Spinal cord (tissue), 10 donors: ENCODE results near the gene NPW. TPM values are rescaled to one million over a fixed set of nuclear protein-coding genes. Genes with fewer than 3 reads are reported as not detected.

ENCODE experiments used
- DNase-seq, 6 donors: peaks; one replicate each; pipeline versions ENCODE4 v3.0.0 to v3.0.0-alpha.2; 2013 to 2015; ENCODE audit warnings: low spot score in 6 of 6, low read depth in 4 of 6
- H3K27ac ChIP-seq: one replicate; pipeline ENCODE4 v1.5.1; 2013; ENCODE audit warnings: low read depth, low read length, control low read depth
- H3K27me3 ChIP-seq: one replicate; pipeline ENCODE4 v1.6.1; 2013; ENCODE audit warnings: low read length; ENCODE audit not compliant: control insufficient read depth, insufficient read depth
- H3K36me3 ChIP-seq: one replicate; pipeline ENCODE4 v1.6.1; 2013; ENCODE audit warnings: low read length; ENCODE audit not compliant: control insufficient read depth, insufficient read depth
- H3K4me1 ChIP-seq: one replicate; pipeline ENCODE4 v1.6.1; 2013; ENCODE audit warnings: low read length; ENCODE audit not compliant: control insufficient read depth, insufficient read depth
- H3K4me3 ChIP-seq: one replicate; pipeline ENCODE4 v1.5.1; 2013; ENCODE audit warnings: low read depth, low read length, control low read depth
- H3K9me3 ChIP-seq: one replicate; pipeline ENCODE4 v1.6.1; 2013; ENCODE audit warnings: low read length; ENCODE audit not compliant: control insufficient read depth, insufficient read depth
- whole genome bisulfite sequencing: methylation state at CpG from one replicate; pipeline ENCODE4 v1.1.5; 2013; ENCODE audit warnings: missing lambda C conversion rate; ENCODE audit not compliant: insufficient coverage; 5-methylcytosine and 5-hydroxymethylcytosine counted together
- long read RNA-seq, 4 donors: transcript quantifications; one replicate each; lab custom pipeline, GENCODE V29; 2026
- polyA plus RNA-seq, 2 donors: library from polyadenylated mRNA; unstranded; fragments of 120-200 nt; gene quantifications; one replicate each; pipeline ENCODE4 v1.2.1, GENCODE V29; 2013; ENCODE audit not compliant: insufficient read length in 2 of 2
- total RNA-seq, 2 donors: library from RNA; depleted of rRNA in 1 of 2; stranded (reverse); fragments of 120-200 nt in 1 of 2; fragments of >200 nt in 1 of 2; gene quantifications; one replicate each; pipeline versions ENCODE4 v1.2.3 to v1.2.4, GENCODE V29; 2013 to 2014
- donor health status: healthy.

Gene NPW
- total RNA-seq (1 to 10 TPM in 1 of 2 donors, under 1 TPM in 1; 0.20 to 2.3 TPM), polyA plus RNA-seq (1 to 10 TPM in 1 of 2 donors, under 1 TPM in 1; 0.49 to 4.9 TPM)
- long read RNA-seq, donor 1, transcript NPW-202 (2 exons, 991 nt) = major isoform, 9 of 9 reads
- long read RNA-seq, donor 1, partial matches to known transcripts = 0 of 9 reads
- long read RNA-seq, donor 1, other reads (novel, unspliced or antisense) = 0 of 9 reads
- long read RNA-seq, donor 2 = 0 reads
- long read RNA-seq, donor 3, partial matches to known transcripts = 0 of 1 reads
- long read RNA-seq, donor 3, other reads (novel, unspliced or antisense) = 0 of 1 reads
- long read RNA-seq, donor 4, transcript NPW-202 (2 exons, 991 nt) = major isoform, 8 of 8 reads
- long read RNA-seq, donor 4, partial matches to known transcripts = 0 of 8 reads
- long read RNA-seq, donor 4, other reads (novel, unspliced or antisense) = 0 of 8 reads

- Histone ChIP-seq H3K9me3 (no peaks in the 10 kb centered on the region), H3K36me3 (no peaks in the 10 kb centered on the region), H3K27me3 (peaks cover 32% of the 10 kb centered on the region), H3K4me1 (peaks cover 34% of the 10 kb centered on the region), H3K27ac (no peak within 1 kb of the TSS), H3K4me3 (no peak within 1 kb of the TSS)
- no peak for DNase-seq
- WGBS = 1% methylated on average over 33 of the region's 33 CpGs
Observed at GRCh38 chr16:2019518-2019920, at the start of gene NPW. TSS of gene NPW (plus strand) at chr16:2019785.

- Histone ChIP-seq H3K4me3 (peak within 1 kb of the TSS; percentile 96), H3K9me3 (no peaks in the 10 kb centered on the region), H3K27me3 (peaks cover 3% of the 10 kb centered on the region), H3K4me1 (peaks cover 29% of the 10 kb centered on the region), H3K36me3 (peaks cover 48% of the 10 kb centered on the region), H3K27ac (peak within 1 kb of the TSS; percentile 96)
- peak; percentile 88 to 98 (median 95) for DNase-seq
- WGBS = under 1% methylated on average over 77 of the region's 78 CpGs
Observed at GRCh38 chr16:1971796-1972489, 47.6 kb upstream of the NPW start, which contains the start of gene TBL3. TSS of gene TBL3 (plus strand) at chr16:1972053. CDS start at chr16:1972165, 112 bp downstream.

GRCh38 chr16:1972490-1972877 lies 47.1 kb upstream of the NPW start:
- Histone ChIP-seq H3K9me3 (no peaks in the 10 kb centered on the region), H3K27me3 (peaks cover 6% of the 10 kb centered on the region), H3K36me3 (peaks cover 48% of the 10 kb centered on the region), H3K4me3 (peak overlapping the region; percentile 96), H3K27ac (no peak overlapping the region), H3K4me1 (peaks cover 29% of the 10 kb centered on the region)
- DNase-seq = no peak
- 5% methylated on average over 22 of the region's 22 CpGs for WGBS

DNA sequence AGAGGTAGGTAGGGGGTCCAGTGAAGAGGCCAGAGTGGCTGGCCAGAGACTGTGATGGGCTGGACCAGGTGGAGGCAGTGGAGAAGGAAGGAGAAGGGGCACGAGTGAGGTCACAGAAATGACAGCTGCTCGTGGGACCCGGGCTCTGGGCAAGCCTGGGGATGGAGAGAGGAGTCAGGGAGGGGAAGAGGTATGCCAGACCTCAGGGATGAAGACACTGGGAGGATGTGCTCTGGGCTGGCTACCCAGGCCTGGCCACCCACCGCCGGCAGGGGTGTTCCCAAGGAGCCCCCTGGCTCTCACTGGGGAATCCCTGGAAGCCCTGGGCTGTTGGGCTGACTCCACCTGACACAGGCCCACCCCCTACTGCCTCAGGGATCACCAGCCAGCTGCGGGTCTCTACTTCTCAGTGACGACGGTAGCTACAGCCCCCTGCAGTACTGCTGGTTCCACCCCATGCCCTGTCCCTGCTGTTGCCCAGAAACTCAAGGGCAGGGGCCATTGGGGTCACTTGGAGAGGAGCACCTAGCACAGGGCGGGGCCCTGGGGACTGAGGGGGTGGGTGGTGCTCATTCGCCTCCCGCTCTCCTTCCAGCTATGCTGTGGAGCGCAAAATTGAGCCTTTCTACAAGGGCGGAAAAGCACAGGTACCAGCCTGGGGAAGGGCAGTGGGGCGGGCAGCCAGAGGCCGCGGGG lies 46.0 kb upstream of the NPW start:
- peaks cover 29% of the 10 kb centered on the region for H3K4me1 ChIP-seq
- peaks cover 15% of the 10 kb centered on the region for H3K27me3 ChIP-seq
- WGBS = 92% methylated on average over 16 of the region's 16 CpGs
- no peaks in the 10 kb centered on the region for H3K9me3 ChIP-seq
- H3K27ac ChIP-seq = no peak overlapping the region
- peaks cover 55% of the 10 kb centered on the region for H3K36me3 ChIP-seq
- no peak overlapping the region for H3K4me3 ChIP-seq
- DNase-seq = no peak

DNA sequence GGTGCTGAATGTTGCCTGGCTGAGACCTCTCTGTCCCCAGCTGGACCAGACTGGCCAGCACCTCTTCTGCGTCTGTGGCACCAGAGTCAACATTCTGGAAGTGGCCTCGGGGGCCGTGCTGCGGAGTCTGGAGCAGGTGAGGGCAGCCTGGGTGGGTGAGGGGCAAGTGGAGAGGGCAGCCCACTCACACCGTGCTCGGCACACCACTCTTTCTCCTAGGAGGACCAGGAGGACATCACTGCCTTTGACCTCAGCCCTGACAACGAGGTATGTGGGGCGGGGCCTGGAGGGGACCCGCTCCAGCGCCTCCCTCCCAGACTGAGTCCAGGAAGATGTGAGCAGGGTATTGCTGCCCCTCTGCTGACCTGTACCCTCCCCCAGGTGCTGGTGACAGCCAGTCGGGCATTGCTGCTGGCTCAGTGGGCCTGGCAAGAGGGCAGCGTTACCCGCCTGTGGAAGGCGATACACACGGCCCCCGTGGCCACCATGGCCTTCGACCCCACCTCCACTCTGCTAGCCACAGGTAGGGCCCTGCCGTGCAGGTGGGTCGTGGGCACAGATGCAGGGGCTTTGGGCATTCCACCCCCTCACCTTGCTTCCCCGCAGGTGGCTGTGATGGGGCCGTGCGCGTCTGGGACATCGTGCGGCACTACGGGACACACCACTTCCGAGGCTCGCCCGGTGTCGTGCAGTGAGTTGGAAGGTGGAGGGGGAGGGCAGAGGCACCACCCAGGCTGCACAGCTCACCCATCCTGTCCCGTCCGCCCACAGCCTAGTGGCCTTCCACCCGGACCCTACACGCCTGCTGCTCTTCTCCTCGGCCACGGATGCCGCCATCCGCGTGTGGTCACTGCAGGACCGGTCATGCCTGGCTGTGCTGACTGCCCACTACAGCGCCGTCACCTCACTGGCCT lies 45.2 kb upstream of the NPW start:
- 97% methylated on average over 29 of the region's 42 CpGs for WGBS
- Histone ChIP-seq H3K4me3 (no peak overlapping the region), H3K27me3 (peaks cover 21% of the 10 kb centered on the region), H3K9me3 (no peaks in the 10 kb centered on the region), H3K36me3 (peaks cover 61% of the 10 kb centered on the region), H3K4me1 (peaks cover 30% of the 10 kb centered on the region), H3K27ac (no peak overlapping the region)
- DNase-seq = no peak

GRCh38 chr16:1975432-1976215 lies 44.0 kb upstream of the NPW start:
- 96% methylated on average over 31 of the region's 33 CpGs for WGBS
- H3K27me3 ChIP-seq = peaks cover 33% of the 10 kb centered on the region
- DNase-seq = no peak
- H3K4me1 ChIP-seq = peaks cover 40% of the 10 kb centered on the region
- no peak overlapping the region for H3K4me3 ChIP-seq
- H3K36me3 ChIP-seq = peaks cover 72% of the 10 kb centered on the region
- H3K9me3 ChIP-seq = no peaks in the 10 kb centered on the region
- H3K27ac ChIP-seq = no peak overlapping the region

DNA sequence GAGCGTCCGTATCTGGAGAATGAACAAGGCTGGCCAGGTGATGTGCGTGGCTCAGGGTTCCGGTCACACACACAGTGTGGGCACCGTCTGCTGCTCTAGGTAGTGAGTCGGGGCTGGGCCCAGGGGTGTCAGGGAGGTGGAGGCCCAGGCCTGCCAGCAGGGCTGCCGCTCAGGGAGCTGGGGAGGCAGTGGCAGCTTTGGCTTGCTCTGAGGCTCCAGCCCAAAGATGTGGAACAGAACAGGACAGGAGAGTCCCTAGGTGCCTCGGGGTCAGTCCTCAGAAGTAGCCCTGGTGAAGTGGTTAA lies 43.4 kb upstream of the NPW start:
- DNase-seq = no peak
- H3K27me3 ChIP-seq = peaks cover 38% of the 10 kb centered on the region
- H3K4me1 ChIP-seq = peaks cover 40% of the 10 kb centered on the region
- H3K9me3 ChIP-seq = no peaks in the 10 kb centered on the region
- no peak overlapping the region for H3K4me3 ChIP-seq
- no peak overlapping the region for H3K27ac ChIP-seq
- WGBS = 94% methylated on average over 8 of the region's 8 CpGs
- peaks cover 74% of the 10 kb centered on the region for H3K36me3 ChIP-seq

GRCh38 chr16:1976951-1977874 lies 42.4 kb upstream of the NPW start:
- Histone ChIP-seq H3K4me1 (peaks cover 45% of the 10 kb centered on the region), H3K9me3 (no peaks in the 10 kb centered on the region), H3K27me3 (peaks cover 41% of the 10 kb centered on the region), H3K27ac (no peak overlapping the region), H3K36me3 (peaks cover 74% of the 10 kb centered on the region), H3K4me3 (no peak overlapping the region)
- 94% methylated on average over 30 of the region's 33 CpGs for WGBS
- DNase-seq = no peak
